ENCODE results near the gene APEH. TPM values are rescaled to one million over a fixed set of nuclear protein-coding genes. Genes with fewer than 3 reads are reported as not detected.

APEH gene
- total RNA-seq, 1 experiment from 2014 or later, result 236 TPM

DNA sequence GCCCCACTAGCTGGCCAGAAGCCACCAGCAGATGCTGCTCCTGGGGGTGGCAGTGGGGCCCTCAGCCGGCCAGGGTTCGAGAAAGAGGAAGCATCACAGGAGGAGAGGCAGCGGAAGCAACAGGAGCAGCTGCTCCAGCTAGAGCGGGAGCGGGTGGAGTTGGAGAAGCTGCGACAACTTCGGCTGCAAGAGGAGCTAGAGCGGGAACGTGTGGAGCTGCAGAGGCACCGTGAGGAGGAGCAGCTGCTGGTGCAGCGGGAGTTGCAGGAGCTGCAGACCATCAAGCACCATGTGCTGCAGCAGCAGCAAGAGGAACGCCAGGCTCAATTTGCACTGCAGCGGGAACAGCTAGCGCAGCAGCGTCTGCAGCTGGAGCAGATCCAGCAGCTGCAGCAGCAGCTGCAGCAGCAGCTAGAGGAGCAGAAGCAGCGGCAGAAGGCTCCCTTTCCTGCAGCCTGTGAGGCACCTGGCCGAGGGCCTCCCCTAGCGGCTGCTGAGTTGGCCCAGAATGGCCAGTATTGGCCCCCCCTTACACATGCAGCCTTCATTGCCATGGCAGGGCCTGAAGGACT lies 17.5 kb upstream of the APEH start:
- Histone ChIP-seq H3K4me2 (ENCODE audit: low read length) (no peak overlapping the region), H3K4me1 (ENCODE audit: insufficient read depth, low read length) (no peaks in the 10 kb centered on the region), H3K79me2 (ENCODE audit: low read length) (no peaks in the 10 kb centered on the region), H3K4me3 (ENCODE audit: low read length) (no peak overlapping the region), H3K9ac (ENCODE audit: low read length) (no peak overlapping the region), H3K9me3 (ENCODE audit: low read length) (no peaks in the 10 kb centered on the region), H3F3A (ENCODE audit: low read length, unreplicated experiment) (no peaks in the 10 kb centered on the region), H3K27me3 (ENCODE audit: low read length) (no peaks in the 10 kb centered on the region), H3K36me3 (ENCODE audit: low read depth, low read length) (no peaks in the 10 kb centered on the region), H3K9me2 (replicated peaks; ENCODE audit: low read length) (no peaks in the 10 kb centered on the region), H2AFZ (ENCODE audit: low read length) (no peak overlapping the region), H4K20me1 (ENCODE audit: low read length) (no peaks in the 10 kb centered on the region), H3K27ac (ENCODE audit: low read length) (no peak overlapping the region)
- POLR2A ChIA-PET (ENCODE audit: unreplicated experiment), result no interaction called here
- no TSS peak for BruUV-seq (replicated peaks)
- intact Hi-C loops (cut with micrococcal nuclease), result no loop called here
- ATAC-seq (no peak; the same call in 1 of the 2 replicates), DNase-seq (no peak)
- no peak for TF ChIP-seq EZH2phosphoT487 (IDR thresholded peaks at IDR 0.05; ENCODE audit: borderline replicate concordance, low read length)
- no peak for TF ChIP-seq EZH2 (IDR thresholded peaks at IDR 0.05; ENCODE audit: low read length, unreplicated experiment)
- TF ChIP-seq, protein P1, sequence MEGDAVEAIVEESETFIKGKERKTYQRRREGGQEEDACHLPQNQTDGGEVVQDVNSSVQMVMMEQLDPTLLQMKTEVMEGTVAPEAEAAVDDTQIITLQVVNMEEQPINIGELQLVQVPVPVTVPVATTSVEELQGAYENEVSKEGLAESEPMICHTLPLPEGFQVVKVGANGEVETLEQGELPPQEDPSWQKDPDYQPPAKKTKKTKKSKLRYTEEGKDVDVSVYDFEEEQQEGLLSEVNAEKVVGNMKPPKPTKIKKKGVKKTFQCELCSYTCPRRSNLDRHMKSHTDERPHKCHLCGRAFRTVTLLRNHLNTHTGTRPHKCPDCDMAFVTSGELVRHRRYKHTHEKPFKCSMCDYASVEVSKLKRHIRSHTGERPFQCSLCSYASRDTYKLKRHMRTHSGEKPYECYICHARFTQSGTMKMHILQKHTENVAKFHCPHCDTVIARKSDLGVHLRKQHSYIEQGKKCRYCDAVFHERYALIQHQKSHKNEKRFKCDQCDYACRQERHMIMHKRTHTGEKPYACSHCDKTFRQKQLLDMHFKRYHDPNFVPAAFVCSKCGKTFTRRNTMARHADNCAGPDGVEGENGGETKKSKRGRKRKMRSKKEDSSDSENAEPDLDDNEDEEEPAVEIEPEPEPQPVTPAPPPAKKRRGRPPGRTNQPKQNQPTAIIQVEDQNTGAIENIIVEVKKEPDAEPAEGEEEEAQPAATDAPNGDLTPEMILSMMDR (conservative IDR thresholded peaks at IDR 0.05; ENCODE audit: low read depth, low read length), result no peak
- CTCF ChIA-PET, result no interaction called here

DNA sequence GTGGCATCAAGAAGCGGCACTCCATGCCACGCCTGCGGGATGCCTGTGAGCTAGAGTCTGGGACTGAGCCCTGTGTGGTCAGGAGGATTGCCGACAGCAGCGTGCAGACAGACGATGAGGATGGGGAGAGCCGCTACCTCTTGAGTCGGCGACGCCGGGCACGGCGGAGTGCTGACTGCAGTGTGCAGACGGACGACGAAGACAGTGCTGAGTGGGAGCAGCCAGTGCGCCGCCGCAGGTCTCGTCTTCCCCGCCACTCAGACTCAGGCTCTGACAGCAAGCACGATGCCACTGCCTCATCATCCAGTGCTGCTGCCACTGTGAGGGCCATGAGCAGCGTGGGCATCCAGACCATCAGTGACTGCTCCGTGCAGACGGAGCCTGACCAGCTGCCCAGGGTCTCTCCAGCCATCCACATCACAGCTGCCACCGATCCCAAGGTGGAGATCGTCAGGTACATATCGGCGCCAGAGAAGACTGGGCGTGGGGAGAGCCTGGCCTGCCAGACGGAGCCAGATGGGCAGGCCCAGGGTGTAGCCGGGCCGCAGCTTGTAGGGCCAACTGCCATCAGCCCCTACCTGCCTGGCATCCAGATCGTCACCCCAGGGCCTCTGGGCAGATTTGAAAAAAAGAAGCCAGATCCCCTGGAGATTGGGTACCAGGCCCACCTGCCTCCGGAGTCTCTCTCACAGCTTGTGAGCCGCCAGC lies 16.8 kb upstream of the APEH start:
- Histone ChIP-seq H3K4me2 (ENCODE audit: low read length) (no peak overlapping the region), H2AFZ (ENCODE audit: low read length) (no peak overlapping the region), H3K9me2 (replicated peaks; ENCODE audit: low read length) (no peaks in the 10 kb centered on the region), H3K4me3 (ENCODE audit: low read length) (no peak overlapping the region), H3K36me3 (ENCODE audit: low read depth, low read length) (no peaks in the 10 kb centered on the region), H3K9me3 (ENCODE audit: low read length) (no peaks in the 10 kb centered on the region), H4K20me1 (ENCODE audit: low read length) (no peaks in the 10 kb centered on the region), H3K79me2 (ENCODE audit: low read length) (no peaks in the 10 kb centered on the region), H3K4me1 (ENCODE audit: insufficient read depth, low read length) (no peaks in the 10 kb centered on the region), H3F3A (ENCODE audit: low read length, unreplicated experiment) (no peaks in the 10 kb centered on the region), H3K27me3 (ENCODE audit: low read length) (no peaks in the 10 kb centered on the region), H3K9ac (ENCODE audit: low read length) (no peak overlapping the region), H3K27ac (ENCODE audit: low read length) (no peak overlapping the region)
- intact Hi-C loops (cut with micrococcal nuclease), result no loop called here
- ChIA-PET CTCF (no interaction called here), POLR2A (ENCODE audit: unreplicated experiment) (no interaction called here)
- ATAC-seq (no peak), DNase-seq (no peak)
- no TSS peak for BruUV-seq (replicated peaks)
- TF ChIP-seq, protein P1 (conservative IDR thresholded peaks at IDR 0.05; ENCODE audit: low read depth, low read length), result no peak
- no peak for TF ChIP-seq EZH2 (IDR thresholded peaks at IDR 0.05; ENCODE audit: low read length, unreplicated experiment)
- no peak for TF ChIP-seq EZH2phosphoT487 (IDR thresholded peaks at IDR 0.05; ENCODE audit: borderline replicate concordance, low read length)

DNA sequence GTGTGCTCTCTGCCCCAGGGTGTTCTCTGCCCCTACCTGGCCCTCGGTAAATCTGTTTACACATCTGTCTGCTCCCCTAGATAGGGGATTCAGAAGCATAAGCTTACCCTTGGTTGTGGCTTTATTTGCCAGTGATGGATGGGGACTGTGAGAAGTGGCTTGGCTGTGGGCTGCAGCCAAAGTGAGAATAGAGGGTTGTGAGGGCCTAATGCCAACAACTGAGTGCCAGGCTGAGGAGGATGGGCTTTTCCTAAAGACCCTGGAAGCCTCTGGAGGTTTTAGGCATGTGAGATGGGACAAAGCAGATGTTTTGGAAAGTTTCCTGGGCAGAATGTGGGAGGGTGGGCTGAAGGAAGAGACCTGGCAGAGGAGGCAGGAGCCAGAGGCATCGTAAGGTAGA lies 15.4 kb upstream of the APEH start:
- Histone ChIP-seq H3K9me2 (replicated peaks; ENCODE audit: low read length) (no peaks in the 10 kb centered on the region), H3K4me1 (ENCODE audit: insufficient read depth, low read length) (no peaks in the 10 kb centered on the region), H3K36me3 (ENCODE audit: low read depth, low read length) (no peaks in the 10 kb centered on the region), H4K20me1 (ENCODE audit: low read length) (no peaks in the 10 kb centered on the region), H2AFZ (ENCODE audit: low read length) (no peak overlapping the region), H3K9me3 (ENCODE audit: low read length) (no peaks in the 10 kb centered on the region), H3K27me3 (ENCODE audit: low read length) (no peaks in the 10 kb centered on the region), H3K9ac (ENCODE audit: low read length) (no peak overlapping the region), H3K27ac (ENCODE audit: low read length) (no peak overlapping the region), H3F3A (ENCODE audit: low read length, unreplicated experiment) (no peaks in the 10 kb centered on the region), H3K4me2 (ENCODE audit: low read length) (no peak overlapping the region), H3K79me2 (ENCODE audit: low read length) (no peaks in the 10 kb centered on the region), H3K4me3 (ENCODE audit: low read length) (no peak overlapping the region)
- no TSS peak for BruUV-seq (replicated peaks)
- CTCF ChIA-PET, result no interaction called here
- no peak for TF ChIP-seq EZH2 (IDR thresholded peaks at IDR 0.05; ENCODE audit: low read length, unreplicated experiment)
- TF ChIP-seq, protein P1 (conservative IDR thresholded peaks at IDR 0.05; ENCODE audit: low read depth, low read length), result no peak
- TF ChIP-seq EZH2phosphoT487 (IDR thresholded peaks at IDR 0.05; ENCODE audit: borderline replicate concordance, low read length), result no peak
- no peak for DNase-seq
- intact Hi-C loops (cut with micrococcal nuclease), result no loop called here
- POLR2A ChIA-PET (ENCODE audit: unreplicated experiment), result no interaction called here
- ATAC-seq, result no peak
